Right atrium auricular region (tissue), 2 donors: ENCODE measurements around the gene PLSCR2. TPM values are rescaled to one million over a fixed set of nuclear protein-coding genes. Genes with fewer than 3 reads are reported as not detected.

Experiments
- DNase-seq: peaks from one replicate; pipeline ENCODE4 v3.0.0-alpha.2; 2019; ENCODE audit warnings: low spot score
- H3K27ac ChIP-seq, 2 donors: fragments of 200-600 bp; sonication (generic); 1 replicate in 1 of 2; 2 replicates in 1 of 2; pipeline ENCODE4 v1.5.1; 2016 to 2019
- H3K27me3 ChIP-seq, 2 donors: fragments of 200-600 bp; sonication (generic); one replicate each; pipeline versions ENCODE4 v1.5.1 to v1.6.0; 2017 to 2019
- H3K36me3 ChIP-seq: fragments of 200-600 bp; sonication (generic); one replicate; pipeline ENCODE4 v1.5.1; 2016
- H3K4me1 ChIP-seq, 2 donors: fragments of 200-600 bp; sonication (generic); one replicate each; pipeline versions ENCODE4 v1.5.1 to v1.6.0; 2017 to 2019
- H3K4me3 ChIP-seq, 2 donors: fragments of 200-600 bp; sonication (generic); 1 replicate in 1 of 2; 2 replicates in 1 of 2; pipeline ENCODE4 v1.5.1; 2017 to 2019; ENCODE audit warnings: mild to moderate bottlenecking in 1 of 2, moderate library complexity in 1 of 2
- H3K9me3 ChIP-seq, 2 donors: fragments of 200-600 bp; sonication (generic); one replicate each; pipeline ENCODE4 v1.5.1; 2019
- total RNA-seq, 2 donors: library from RNA; depleted of rRNA; stranded (reverse); fragments of >200 nt; gene quantifications; one replicate each; pipeline ENCODE4 v1.1.0, GENCODE V29; 2016
- TF ChIP-seq, protein P1 (sequence below), 2 donors: fragments of 200-600 bp; sonication (generic); IDR thresholded peaks; one replicate each; pipeline ENCODE4 v1.5.1; 2019; ENCODE audit warnings: antibody characterized with exemption in 2 of 2

The PLSCR2 gene, protein sequence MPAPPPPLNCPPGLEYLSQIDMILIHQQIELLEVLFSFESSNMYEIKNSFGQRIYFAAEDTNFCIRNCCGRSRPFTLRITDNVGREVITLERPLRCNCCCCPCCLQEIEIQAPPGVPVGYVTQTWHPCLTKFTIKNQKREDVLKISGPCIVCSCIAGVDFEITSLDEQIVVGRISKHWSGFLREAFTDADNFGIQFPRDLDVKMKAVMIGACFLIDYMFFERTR
- not detected for total RNA-seq

DNA sequence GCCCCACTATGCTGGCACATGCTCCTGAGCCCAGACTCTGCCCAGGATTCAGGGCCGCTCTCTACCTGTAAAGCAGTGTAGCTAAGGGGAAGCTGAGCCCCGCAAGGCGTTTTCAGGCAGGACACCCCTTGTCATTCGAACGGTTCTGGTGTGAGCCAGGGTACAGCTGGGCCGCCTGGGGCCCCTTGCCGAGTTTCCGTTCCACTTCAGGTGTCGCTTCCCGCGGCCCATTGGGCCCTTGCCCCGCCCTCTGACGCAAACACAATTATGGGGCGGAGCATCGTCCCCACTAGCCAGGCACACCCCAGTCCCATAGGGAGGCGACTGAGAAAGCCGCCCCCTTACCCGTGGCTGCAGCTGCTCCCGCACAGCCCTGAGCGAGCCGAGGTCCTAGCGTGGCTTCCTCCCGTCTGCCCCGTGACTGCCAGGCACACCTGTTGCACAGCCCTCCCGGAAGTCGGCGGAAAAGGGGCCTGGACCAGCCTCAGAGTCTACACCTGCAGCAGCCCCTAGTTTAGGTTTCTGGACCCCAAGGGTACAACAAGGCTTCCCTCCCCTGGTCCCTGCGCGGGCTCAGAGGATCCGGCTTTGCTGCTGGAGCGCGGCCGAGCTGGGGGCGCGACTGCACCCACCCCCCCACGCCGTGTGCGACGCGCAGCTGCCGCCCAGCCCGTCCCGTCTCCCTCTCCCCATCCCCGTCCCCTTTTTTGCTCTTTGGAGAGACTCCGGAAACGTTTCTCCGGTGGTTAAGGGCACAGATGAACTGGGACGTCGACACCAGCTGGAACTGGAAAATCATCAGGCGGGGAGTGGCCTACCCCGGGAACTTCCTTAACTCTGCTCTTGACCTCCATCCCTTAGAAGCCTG, at the start of gene PLSCR2:
TSS of gene PLSCR2 (minus strand) at position 412 of the 868 bp plus-strand sequence. CDS start 9,657 bp downstream, outside the sequence.
- Histone ChIP-seq H3K9me3 (no peaks in the 10 kb centered on the region), H3K27me3 (no peaks in the 10 kb centered on the region), H3K4me3 (peak within 1 kb of the TSS; percentile 59 to 60), H3K27ac (peak within 1 kb of the TSS; percentile 69 to 75), H3K4me1 (peaks cover 0 to 10% of the 10 kb centered on the region in 2 donors), H3K36me3 (no peaks in the 10 kb centered on the region)
- TF ChIP-seq, protein P1, sequence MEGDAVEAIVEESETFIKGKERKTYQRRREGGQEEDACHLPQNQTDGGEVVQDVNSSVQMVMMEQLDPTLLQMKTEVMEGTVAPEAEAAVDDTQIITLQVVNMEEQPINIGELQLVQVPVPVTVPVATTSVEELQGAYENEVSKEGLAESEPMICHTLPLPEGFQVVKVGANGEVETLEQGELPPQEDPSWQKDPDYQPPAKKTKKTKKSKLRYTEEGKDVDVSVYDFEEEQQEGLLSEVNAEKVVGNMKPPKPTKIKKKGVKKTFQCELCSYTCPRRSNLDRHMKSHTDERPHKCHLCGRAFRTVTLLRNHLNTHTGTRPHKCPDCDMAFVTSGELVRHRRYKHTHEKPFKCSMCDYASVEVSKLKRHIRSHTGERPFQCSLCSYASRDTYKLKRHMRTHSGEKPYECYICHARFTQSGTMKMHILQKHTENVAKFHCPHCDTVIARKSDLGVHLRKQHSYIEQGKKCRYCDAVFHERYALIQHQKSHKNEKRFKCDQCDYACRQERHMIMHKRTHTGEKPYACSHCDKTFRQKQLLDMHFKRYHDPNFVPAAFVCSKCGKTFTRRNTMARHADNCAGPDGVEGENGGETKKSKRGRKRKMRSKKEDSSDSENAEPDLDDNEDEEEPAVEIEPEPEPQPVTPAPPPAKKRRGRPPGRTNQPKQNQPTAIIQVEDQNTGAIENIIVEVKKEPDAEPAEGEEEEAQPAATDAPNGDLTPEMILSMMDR (IDR thresholded peaks at IDR 0.05): no peak
- peak; percentile 66 for DNase-seq

DNA sequence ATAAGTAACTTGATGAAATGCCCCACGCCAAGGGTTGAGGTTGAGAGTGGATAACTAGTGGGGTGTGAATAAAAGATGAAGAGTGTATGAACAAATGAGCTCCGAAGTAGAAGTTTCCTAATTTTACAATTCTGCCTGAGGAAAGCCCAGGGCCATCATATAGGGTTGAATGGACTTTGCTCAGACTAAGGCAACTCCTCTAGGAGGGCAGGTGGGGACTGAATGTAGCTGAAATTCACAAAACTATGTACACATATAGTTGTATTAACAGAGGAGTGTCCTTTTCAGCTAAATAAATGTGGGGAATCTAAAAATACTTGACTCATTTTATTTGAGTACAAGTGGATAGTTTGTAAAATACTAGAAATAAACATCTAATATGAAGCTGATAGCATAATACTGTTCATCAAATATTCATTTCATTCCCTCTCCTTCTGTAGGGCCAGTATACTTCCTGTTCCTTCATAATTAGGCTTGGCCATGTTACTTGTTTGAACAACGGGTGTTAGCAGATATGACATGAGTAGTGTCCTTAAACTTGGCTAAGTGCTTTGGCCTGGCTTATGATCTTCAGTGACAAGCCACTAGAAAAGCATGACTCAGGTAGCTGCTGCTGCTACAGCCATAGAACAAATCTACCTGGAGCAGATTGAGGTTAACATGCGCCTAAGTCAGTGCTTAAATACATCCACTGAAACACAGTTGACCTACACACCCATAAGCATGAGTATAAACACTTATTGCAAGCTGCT, 48.5 kb upstream of the PLSCR2 start:
- Histone ChIP-seq H3K27me3 (no peaks in the 10 kb centered on the region), H3K36me3 (peaks cover 15% of the 10 kb centered on the region), H3K27ac (no peak overlapping the region), H3K4me1 (peaks cover 0 to 9% of the 10 kb centered on the region in 2 donors), H3K9me3 (no peaks in the 10 kb centered on the region), H3K4me3 (no peak overlapping the region)
- TF ChIP-seq, protein P1 (IDR thresholded peaks at IDR 0.05): no peak
- DNase-seq: no peak

DNA sequence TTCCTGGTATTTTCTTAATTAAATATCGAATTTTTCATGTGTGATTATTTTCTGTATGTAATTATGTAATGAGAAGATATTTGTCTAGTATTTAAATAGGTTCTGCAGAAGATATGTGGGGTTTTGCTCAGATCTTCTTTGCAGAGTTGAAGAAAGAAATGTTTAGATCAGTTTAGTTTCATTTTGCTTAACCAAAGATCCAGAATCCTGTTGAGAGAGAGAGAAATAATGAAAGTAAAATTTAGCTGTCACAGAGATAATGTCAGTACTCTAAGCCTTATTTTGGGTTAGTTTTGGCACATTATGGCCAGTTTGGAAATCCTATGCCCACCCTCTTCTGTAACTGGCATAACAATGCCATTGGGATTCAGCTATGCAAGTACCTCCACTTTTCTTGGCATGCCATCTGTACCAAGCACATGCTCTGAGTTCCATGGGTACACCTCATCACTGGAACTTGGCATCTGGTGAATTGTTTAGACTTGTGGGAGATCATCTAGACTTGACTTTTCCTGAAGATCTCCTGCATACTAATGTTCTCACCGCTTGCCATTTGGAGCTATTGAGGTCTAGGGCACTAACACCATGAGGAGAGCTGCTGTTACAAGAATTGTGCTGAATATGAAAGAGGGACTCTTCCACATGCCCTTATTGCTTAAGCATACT, 44.2 kb upstream of the PLSCR2 start:
- Histone ChIP-seq H3K9me3 (no peaks in the 10 kb centered on the region), H3K27ac (no peak overlapping the region)

DNA sequence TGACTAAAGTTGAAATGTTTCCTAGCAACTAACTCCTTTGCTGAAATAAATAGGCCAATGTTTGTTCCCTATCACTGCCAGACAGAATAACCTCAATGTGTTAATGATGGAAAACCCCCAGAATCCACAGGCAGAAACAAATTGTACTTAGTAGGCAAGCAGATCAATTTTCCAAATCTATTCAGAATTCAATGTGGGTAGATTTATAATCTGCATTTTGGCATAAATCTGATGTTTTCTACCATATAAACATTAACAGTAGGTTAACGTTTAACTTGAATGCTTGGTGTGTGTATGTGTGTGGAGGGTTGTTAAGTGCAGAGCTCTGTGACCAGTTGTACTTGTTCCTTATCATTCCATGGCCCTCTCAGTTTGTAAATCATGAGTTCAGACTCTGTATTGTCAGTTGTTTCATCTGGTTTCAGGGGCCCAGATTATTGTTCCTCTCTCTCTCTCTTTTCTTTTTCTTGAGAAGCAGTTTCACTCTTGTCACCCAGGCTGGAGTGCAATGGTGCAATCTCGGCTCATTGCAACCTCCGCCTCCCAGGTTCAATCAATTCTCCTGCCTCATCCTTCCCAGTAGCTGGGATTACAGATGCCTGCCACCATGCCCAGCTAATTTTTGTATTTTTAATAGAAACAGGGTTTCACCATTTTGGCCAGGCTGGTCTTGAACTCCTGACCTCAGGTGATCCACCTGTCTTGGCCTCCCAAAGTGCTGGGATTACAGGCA, 42.2 kb upstream of the PLSCR2 start:
- TF ChIP-seq, protein P1 (IDR thresholded peaks at IDR 0.05): no peak
- peaks cover 0 to 3% of the 10 kb centered on the region in 2 donors for H3K4me1 ChIP-seq
- H3K27me3 ChIP-seq: no peaks in the 10 kb centered on the region
- no peak overlapping the region for H3K27ac ChIP-seq
- no peaks in the 10 kb centered on the region for H3K9me3 ChIP-seq
- DNase-seq: no peak
- H3K36me3 ChIP-seq: peaks cover 10% of the 10 kb centered on the region
- H3K4me3 ChIP-seq: no peak overlapping the region

More for the DNA sequence above, 44.2 kb upstream of the PLSCR2 start:
- no peak for DNase-seq
- peaks cover 10% of the 10 kb centered on the region for H3K36me3 ChIP-seq
- peaks cover 0 to 9% of the 10 kb centered on the region in 2 donors for H3K4me1 ChIP-seq
- H3K4me3 ChIP-seq: no peak overlapping the region
- TF ChIP-seq, protein P1 (IDR thresholded peaks at IDR 0.05): no peak
- no peaks in the 10 kb centered on the region for H3K27me3 ChIP-seq
